Ovary (tissue), 3 donors: Measurements from ENCODE around the gene SLC1A3.

ENCODE experiments used
- CTCF ChIP-seq, 3 donors: fragments of 450-650 bp in 2 of 3; fragments of 200-600 bp in 1 of 3; IDR thresholded peaks; one replicate each; pipeline versions ENCODE4 v1.5.1 to v1.8.0; 2016 to 2022; ENCODE audit warnings: antibody characterized with exemption in 3 of 3, mild to moderate bottlenecking in 1 of 3
- EP300 ChIP-seq: sonication (generic); formaldehyde crosslinking; IDR thresholded peaks from one replicate; pipeline ENCODE4 v1.6.1; 2017; ENCODE audit warnings: antibody characterized with exemption
- POLR2A ChIP-seq: fragments of 450-650 bp; IDR thresholded peaks from one replicate; pipeline ENCODE4 v1.6.1; 2017; ENCODE audit warnings: antibody characterized with exemption, mild to moderate bottlenecking, moderate library complexity
- donor health status: DM: no; HTN: no; CAD: no.

GRCh38 chr5:36734422-36734821 is 128.0 kb downstream of the SLC1A3 start:
- TF ChIP-seq EP300 (no peak), CTCF (IDR thresholded peaks at IDR 0.05) (no peak), POLR2A (no peak)
